ENCODE measurements around the gene FAM107B.

Gene FAM107B

DNA sequence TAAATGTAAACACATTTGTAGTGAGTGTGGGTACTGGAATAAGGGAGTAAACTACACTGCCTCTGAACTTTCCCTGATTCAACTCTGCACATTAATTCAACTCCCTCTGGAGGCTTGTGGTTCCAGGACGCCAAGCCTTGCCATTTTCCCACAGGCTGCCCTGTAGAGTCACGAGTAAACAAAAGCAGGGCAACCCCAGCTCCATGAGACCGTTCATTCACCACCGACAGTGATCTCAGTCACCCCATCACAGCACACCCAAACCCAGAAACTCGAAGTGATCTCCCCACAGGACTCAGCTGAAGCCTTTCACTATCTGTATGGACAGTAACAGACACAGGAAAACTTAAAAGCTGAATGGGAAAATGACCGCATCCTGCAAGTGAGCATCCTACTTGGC lies 225.2 kb downstream of the FAM107B start:
- no peak for DNase-seq

DNA sequence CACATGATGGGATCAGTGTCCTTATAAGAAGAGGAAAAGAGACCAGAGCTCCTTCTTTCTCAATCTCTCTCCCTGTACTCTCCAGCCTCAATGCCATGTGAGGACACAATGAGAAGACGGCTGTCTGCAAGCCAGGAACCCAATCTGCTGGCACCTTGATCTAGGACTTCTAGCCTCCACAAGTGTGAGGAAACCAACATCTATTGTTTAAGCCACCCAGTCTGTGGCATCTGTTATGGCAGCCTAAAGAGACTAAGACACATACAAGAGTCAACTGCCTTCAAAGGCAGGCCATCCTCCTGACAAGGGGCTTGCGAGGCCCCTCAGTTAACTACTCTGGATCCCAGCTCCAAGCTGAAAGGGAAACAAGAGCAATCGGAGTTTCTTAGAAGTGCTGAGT lies 225.7 kb downstream of the FAM107B start:
- no peak for DNase-seq

DNA sequence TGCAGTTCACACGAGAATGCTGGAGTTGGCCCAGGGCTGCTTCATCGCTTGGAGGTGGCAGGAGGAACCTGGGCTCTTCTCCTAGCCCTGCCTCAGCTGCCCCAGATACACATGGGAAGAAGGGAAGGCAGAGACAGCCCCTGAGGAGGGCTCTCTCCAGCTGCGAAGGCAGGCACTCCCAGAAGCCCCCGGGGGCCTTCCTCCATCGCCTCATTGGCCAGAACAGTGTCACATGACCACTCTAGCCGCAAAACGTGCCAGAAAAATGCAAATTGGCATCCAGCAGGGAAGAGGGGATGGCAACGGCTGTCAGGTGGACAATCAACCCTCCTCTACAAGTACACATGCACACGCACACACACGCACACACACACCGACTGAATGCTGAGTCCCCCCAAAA lies 226.2 kb downstream of the FAM107B start:
- peak; percentile 80 for DNase-seq

DNA sequence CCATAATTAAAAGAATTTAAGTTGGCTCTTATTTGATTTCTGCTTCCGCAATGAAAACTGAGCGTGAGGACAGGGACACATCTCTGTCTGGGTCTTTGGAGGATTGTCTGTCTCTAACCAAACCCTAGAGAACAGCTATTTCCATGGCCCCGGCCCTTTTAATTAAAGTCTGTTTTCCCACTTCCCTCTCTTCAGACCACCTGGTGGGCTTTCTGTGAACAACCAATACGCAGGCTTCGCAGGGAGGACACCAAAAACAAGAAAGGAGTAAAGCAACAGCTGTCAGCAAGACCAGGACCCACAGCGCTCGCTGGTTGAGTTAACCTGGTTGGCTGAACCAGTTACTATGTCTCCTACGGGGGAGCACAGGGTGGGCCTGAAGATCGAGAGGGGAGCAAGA lies 226.9 kb downstream of the FAM107B start:
- DNase-seq, result peak; percentile 76

DNA sequence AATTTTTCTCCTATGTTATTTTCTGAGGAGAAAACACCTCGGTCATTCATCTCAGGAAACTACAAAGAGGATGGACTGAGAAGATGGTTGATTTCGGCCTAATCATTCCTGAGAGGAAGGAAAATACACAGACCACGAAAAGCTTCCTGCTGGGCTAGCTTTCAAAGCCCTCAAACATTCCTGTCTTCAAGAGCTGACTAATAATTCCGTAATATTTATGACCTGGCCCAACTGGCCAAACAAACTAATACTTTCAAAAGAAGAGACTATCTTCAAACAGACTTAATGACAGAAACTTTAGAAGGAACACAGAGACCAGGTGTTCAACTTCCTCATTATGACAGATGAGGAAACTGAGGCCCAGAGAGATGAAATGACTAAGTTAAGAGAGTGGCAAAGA lies 228.9 kb downstream of the FAM107B start:
- no peak for DNase-seq

DNA sequence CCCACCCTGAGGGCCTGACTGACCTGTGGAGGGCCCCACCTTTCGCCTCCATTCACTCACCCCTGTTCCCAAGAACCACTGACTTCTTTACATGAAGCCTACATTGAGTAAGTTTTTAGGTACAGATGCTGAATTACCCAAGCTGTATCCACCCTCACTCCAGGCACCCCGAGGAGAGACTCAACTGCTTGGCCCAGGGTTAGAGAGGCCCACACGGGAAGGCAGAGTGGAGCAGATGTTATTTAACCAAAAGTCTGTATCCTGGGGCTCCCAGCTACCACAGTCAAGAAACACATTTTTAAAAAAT lies 230.8 kb downstream of the FAM107B start:
- DNase-seq, result no peak

DNA sequence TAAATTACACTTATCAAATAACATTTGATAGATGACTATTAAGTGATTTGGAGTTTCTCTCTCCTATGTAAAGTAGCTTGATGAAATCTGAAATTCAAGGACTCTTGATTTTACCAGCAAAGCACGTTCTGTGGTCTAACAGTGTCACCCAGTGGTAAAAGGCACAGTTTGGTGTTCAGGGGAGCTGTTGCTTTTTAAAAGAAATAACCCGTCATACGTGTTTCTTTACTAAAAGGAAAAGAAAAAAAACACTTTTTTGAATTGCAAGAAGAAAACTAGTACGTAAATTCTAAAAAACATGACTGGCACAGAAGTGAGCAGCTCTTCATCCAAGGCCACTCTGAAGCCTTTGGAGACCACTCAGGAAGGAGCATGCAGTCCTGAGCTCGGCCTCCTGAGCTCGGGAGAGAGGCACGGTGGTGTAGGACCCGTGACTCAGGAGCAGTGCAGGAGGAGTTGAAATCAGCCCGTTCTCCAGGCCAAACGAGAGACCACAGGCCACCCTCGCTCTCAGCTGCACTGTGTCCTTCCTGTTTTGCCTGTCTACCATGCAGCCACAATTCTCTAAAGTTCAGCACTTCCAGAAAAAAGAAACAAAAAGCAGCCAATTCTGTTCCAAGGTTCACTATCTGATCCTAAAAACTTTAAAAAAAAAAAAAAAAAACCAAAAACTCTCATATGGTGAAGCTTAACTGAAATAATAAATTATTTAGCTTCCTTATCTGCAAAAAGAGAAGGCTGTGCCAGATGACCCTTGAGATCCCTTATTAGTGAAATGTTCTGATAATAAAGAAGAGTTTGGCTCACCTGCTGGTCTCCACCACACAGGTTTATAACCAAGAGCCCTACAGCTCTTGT lies 231.4 kb downstream of the FAM107B start:
- no peak for DNase-seq

DNA sequence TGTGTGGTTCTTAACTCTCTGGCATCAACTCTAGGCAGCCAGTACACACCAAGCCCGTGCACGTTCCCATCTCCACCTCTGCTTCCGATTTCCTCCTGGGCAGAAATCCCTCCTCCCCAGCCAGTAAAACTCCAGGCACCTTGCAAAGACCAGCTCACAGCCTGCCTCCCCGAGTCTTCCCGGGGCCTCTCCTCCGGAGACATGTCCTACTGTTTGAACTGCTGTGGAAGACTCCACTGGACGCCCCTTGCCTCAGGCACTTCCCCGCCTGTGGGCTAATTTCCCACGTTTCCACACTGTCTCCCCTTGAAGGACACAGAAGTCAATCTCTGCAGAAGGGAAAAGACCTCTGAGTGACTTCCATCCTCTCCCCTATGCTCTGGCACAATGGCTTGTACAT lies 233.3 kb downstream of the FAM107B start:
- no peak for DNase-seq

DNA sequence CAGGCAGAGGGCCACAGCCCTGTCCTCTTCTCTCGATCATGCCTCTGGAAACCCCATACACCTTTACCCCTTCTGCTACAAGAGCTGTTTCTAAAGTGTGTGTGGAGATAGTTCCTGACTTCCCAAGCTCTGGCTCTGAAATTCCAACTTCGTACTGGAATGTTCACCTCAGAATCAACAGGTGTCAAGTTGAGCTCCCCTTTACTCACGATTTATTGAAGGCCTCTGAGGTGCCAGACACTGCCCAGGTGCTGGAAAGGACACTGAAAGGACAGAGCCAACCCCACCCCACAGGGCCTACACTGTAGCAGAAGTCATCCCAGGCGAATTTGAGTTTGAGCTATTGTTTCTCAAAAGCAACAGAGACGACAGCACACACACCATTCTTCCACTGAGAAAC lies 234.1 kb downstream of the FAM107B start:
- no peak for DNase-seq

DNA sequence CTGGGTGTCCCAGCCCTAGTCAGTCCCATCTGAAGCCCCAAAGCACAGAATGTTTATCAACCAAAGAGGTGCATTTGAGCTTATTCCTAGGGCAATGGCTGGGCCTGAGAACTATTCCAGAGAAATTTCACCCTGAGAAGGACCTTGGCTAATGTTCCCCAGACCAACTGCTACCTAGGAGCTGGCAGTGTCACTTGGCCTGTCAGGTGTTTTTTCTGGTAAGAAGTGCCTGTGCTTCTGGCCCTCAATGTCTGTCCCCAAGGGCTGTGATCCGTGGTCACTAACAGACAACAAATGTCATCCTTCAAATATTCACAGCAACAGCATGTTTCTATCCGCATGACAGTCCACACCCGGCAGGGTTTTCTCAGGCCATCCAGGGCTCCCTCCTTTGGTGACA lies 234.6 kb downstream of the FAM107B start:
- DNase-seq, result no peak

DNA sequence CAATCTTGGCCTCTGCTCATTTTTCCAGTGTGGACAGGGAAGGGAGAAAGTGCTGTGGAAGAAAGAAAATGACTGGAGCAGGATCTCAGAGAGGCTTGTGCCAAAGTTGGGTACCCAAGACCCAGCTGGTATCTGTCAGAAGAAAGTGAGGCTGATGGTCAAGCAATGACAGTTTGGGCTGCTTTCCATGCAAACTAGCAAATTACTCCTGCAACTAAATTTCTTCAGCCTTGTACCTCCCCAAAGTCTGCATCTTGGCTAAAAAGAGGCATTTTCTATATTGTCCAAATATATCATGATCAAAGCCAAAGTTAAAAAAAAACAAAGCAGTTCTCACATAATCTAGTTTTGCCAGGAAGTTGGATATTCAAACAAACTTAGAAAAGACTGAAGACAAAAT lies 235.5 kb downstream of the FAM107B start:
- DNase-seq, result no peak

DNA sequence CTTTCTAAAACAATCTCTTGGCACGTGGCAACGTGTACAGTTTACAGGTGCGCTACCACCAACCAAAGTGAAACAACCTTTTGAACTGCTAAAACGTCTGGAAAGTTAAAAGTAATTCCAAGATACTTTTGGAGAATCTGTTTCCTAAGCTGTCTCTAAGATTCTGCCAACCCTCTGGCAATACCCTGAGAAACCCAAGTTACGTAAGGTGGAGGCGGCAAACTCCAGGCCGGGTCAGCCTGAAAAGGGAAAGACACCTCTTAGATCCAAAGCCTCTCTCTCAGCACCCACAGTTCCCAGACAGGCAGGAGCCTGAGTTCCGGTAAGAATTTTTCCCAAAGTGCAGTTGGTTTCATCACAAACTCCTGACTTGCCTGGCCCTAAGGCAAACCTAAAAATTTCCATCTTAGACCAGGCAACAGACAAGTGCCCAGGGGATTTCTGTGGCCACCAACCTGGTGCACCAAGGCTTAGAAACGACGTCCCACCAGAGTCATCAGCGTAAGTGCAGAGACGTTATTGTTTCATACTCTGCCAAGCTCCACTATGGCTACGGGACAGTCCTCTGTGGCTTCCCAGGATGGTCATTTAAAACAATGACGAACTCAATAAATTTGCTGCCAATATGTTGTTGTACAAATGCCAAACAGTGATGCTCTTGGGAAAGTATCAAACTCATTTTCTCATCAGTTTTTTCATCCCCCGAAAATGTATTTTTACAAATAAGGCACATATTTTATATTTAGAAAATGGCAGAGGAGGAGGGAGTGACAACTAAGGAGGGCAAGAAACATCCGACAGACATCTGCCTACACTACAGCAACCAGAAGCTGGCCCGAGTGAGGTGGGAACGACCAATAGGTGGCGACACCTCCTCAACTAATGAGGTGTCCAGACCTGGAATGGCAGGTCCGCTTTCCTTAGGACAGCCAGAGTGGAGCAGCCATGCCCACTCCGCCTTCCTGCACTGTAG lies 238.2 kb downstream of the FAM107B start:
- DNase-seq, result no peak

DNA sequence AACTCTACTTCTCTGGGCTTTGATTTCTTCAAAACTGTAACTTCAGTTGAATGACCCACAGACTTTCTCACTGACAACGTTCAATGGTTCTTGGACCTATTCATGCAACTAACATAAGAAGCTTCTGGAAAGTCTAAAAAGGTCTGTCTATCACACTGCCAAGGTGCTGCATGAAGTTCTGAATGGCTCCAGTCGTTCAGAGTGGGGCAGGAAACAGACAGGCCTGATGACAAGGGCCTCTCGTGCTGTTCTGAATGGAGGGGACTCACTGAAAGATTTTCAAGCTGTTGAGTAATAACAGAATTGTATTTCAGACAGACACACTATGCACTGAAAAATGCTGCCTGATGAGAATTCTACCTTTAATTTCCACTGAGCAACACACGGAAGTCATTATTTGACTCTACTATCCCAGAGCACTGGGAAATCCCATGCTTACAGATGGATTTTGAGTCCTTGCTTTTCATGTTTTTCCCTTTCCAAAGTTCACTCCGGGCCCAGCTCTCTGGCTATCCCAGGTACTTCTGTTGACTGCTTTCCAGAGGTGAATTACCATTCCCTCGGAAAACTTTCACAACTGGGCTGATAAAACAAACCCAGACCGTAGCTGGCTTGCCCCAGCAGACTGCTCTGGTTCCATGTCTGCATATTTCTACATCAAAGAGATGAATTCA lies 239.1 kb downstream of the FAM107B start:
- no peak for DNase-seq

DNA sequence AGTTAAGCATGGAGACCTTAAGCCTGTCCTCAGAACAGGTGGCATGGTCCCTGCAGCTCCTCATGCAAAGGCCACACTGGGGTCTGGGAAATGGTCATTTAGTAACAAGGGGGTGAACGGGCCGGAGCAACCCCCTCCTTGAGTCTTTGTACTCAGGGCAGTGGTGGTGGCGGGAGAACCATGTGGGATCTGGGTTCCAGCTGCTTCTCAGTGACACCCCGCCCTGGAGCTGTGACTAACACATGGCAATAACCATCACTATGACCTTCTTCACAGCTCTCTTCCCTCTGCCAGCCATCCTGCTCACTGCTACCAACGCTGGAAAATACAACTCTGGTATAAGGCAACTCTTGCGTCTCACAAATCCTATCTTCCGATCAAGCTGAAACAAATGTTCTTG lies 240.5 kb downstream of the FAM107B start:
- DNase-seq, result no peak

DNA sequence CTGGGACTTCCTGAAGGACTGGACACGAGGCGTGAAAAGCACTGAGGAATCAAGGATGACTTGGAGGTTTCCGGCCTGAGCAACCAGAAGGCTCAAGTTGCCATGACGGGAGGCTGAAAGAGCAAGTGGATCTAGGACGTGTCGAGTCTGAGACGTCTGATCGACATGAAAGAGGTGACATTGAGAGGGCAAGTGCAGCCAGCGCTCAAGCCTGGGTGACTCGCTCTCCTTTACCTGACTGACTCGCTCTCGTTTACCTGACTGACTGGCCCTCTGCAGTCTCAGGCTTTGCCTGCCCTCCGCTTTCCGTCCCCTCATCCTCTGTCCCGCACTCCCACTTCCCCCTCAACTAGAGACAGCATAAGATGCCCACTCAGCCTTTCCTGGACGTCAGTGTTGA lies 241.4 kb downstream of the FAM107B start:
- DNase-seq, result no peak

DNA sequence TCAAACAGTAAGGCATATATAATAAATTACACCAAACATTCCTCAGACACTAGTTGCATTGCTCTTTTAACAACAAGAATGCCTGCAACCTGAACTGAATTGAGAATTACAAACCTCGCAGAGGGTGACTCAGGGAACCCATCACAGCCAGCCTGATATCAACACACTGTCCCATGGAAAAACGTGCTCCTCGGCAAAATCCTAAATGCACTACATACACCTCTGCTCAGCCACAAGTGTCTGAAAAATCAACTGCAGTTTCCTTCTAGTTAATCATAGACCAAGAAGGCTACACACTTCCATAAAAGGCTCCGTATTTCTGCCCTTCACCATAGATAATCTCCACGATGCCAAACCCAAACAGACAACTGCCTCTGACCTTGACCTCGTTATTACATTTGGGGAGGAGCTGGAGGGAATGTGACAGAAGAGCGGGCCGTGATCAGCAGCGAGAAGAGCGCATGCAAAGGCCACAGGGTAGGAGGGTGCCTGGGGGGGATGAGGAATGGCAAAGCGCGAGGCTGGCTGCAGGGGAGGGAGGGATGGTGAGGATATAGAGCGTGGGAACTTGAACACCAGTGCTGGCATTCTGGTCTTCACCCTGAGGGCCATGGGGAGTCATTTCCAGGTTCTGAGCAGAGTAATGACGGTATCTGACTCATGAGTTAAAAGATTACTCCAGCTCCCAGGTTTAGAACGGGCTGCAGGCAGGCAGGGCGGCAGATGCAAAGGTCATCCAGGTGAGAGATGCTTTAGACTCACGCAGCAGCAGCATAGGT lies 242.0 kb downstream of the FAM107B start:
- DNase-seq, result no peak

DNA sequence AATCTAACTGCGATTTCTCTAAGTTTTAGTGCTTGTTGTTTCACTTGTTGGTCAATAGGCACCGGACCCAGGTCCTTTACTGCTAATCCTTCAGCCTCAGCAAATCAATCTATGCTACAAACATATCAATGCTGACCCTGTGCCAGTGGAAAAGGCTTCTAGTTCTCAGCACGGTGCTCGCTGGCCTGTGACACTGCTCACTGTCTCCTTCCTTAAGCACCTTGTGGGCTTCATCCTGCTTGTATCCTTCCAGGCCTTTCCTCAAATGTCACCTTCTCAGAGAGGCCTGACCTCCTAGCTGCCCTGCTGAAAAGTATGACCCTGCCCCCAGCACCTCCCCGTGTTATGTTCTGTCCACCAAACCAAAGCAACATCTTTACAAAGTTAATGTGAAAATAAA lies 242.7 kb downstream of the FAM107B start:
- no peak for DNase-seq

DNA sequence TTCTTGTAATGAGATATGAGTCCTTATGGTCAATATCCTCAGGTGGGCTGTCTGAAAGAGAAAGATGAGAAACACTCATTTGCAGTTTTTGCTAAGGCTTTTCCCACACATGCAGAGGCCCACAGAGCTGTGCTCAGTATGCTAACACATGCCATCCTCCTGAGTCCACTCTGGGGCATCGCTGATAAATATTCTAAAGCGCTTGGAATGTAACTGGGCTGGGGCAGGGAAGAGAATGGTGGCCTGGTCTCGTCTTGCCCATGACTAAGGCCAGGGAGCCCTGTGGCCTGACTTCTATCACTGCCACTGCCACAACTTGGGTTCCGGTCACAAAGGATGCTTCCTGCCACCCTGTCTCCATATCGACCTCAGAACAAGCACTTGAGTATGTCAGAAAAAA lies 244.2 kb downstream of the FAM107B start:
- no peak for DNase-seq

DNA sequence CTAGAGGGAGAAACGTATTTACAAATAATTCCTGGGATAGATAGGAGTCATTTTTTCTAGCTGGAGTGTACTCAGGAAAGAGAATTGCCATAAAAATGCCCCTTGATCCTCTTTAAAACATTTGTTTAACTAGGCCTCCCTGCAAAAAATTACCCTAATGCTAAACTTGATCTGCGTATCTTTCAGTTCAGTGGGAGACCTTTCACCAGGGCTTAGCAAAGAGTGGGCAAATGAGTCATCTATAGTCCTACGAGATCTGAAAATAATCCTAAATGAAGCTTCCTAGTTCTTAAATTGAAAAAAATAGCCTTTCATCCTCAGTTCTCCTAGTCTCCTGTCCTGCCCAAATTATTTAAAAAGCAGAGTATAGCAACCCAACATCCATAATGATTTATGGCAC lies 245.3 kb downstream of the FAM107B start:
- no peak for DNase-seq

DNA sequence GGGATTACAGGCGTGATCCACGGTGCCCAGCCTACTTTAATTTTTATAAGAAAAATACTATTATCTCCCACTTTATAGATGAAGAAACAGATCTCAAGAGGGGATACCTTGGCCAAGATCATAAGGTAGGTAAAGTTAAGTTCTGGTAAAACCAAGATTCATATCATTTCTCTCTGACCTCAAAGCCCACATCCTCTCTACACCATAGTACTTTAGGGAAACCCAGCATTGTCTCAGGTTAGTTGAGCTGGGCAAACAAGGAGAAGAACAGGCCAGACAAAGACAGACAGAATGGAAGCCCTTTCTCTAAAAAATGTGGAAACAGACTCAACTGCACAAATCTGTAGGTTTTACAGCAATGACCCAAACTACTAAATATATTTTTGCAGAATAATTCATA lies 246.2 kb downstream of the FAM107B start:
- no peak for DNase-seq

DNA sequence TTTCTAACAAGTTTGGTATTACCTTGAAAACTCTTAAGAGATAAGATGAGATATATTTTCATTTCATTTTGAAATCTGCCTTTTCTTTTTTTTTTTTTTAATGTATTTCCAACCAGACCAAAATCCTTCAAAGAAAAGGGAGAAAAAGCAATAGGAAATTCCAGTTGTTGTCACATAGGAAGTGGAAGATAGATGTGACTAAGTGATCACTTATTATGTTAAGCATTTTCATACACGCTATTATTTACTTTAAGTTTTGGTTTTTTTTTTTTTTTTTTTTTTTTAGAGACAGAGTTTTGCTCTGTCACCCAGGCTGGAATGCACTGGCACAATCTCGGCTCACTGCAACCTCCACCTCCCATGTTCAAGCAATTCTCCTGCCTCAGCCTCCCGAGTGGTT lies 246.8 kb downstream of the FAM107B start:
- DNase-seq, result no peak

DNA sequence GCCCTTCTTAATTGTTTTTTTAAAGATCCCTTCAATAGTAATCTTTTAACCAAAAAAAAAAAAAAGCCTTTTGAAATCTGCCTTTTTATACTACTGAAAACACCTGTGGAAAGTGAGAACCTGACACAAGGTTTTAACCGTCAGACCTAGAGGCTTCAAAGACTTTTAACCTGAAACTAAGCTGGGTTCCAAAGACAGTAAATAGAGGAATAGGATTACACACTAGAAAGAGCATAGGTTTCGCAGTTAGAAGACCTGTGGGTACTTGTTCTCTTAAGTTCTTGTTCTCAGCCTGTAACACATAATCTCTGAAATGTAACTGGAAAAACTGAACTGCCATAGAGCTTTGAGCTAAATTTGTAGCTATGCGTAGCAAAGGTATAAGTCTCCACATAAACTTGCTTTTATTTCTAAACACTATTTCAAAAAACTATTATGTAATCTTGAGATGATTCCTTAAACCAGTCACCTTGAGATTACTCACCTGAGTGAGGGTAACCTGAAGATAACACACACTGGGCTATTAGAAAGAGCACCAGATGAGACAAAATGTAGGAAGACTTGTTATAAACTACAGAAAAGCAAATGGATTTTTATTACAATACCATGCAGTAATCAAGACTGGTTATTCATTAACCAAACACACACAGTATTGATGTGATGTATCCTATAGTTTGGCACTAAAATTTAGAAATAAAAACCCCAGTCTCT lies 247.4 kb downstream of the FAM107B start:
- no peak for DNase-seq
